Peyer's patch (tissue), 4 donors: ENCODE results near the gene EIF2AK2.

Experiments used
- CTCF ChIP-seq, 6 experiments: fragments of 450-650 bp in 4 of 6; fragments of 200-600 bp in 2 of 6; sonication (generic) in 1 of 6; IDR thresholded peaks; one replicate each; pipeline ENCODE4 v1.5.1; 2017 to 2019; ENCODE audit warnings: antibody characterized with exemption in 6 of 6, mild to moderate bottlenecking in 3 of 6, moderate library complexity in 1 of 6
- POLR2A ChIP-seq, 2 donors: fragments of 450-650 bp; IDR thresholded peaks; one replicate each; pipeline ENCODE4 v1.5.1; 2017; ENCODE audit warnings: antibody characterized with exemption in 2 of 2, mild to moderate bottlenecking in 2 of 2, moderate library complexity in 2 of 2

GRCh38 chr2:37085731-37086147 is 71.0 kb downstream of the EIF2AK2 start:
- TF ChIP-seq CTCF (IDR thresholded peaks at IDR 0.05) (no peak), POLR2A (IDR thresholded peaks at IDR 0.05) (no peak)
